ENCODE measurements around the gene KRT75.

- TF ChIP-seq CTCF (conservative IDR thresholded peaks at IDR 0.05; ENCODE audit: low read depth, low read length): no peak
- no peak for TF ChIP-seq RFX5 (IDR thresholded peaks at IDR 0.05; ENCODE audit: low read depth, low read length)
Measured at GRCh38 chr12:52474212-52474611, 40.0 kb upstream of the KRT75 start.

All from IMR-90 (cell line).